CD4-positive, alpha-beta T cell treated with Interleukin-1 beta for 1 hour (primary cell): ENCODE results near the gene SACS.
A peak's percentile ranks its signal among the peaks of the same experiment; 100 is the strongest.

Experiments
- DNase-seq, 2 donors: peaks; one replicate each; pipeline ENCODE4 v3.0.0-alpha.2; 2020 to 2022

The SACS gene

GRCh38 chr13:23433171-23434153 is at the start of gene SACS:
Gene SACS (minus strand): TSS chr13:23433702. CDS start chr13:23411239, 22,463 bp downstream.
- DNase-seq: no peak

DNA sequence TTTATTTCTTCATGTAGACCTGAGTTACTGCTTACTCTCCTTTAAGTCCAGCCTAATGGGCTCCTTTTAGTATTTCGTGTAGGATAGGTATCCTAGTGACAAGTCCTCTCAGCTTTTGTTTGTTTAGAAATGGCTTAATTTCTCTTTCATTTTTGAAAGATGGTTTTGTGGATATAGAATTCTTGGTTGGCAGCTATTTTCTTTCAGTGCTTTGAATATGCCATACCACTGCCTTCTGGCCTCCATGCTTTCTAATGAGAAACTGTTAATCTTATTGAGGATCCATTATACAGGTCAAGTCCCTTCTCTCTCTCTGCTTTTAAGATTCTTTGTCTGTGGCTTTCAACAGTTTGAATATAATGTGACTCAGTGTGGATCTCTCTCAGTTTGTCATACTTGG is 46.8 kb upstream of the SACS start:
- no peak for DNase-seq

- no peak for DNase-seq
Measured at GRCh38 chr13:23477101-23477500, 43.6 kb upstream of the SACS start.

- DNase-seq: no peak
Measured at GRCh38 chr13:23473221-23473620, 39.7 kb upstream of the SACS start.

GRCh38 chr13:23472189-23472588 is 38.7 kb upstream of the SACS start:
- DNase-seq: no peak

GRCh38 chr13:23470790-23471614 is 37.5 kb upstream of the SACS start:
- no peak for DNase-seq

DNA sequence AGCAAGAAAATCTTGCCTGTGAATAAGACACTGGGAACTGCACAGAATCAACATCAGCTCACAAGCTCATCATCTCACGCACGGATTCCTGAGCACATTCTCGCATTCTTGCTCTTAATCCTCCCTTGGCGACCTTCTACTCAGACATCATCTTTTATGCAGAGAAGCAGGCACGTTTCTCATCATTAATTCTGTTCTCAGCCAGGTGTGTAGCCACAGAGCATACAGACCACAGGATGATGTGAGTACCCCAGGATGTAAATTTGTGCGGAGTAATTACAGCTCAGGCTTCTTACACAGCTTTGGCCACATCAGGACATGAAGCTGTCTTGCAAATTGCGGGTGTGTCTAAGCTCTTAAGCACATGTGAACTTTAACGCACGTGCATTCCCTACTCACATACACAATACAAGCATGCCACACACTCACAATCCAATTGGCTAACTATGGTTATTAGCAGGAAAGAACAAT is 36.5 kb upstream of the SACS start:
- no peak for DNase-seq

DNA sequence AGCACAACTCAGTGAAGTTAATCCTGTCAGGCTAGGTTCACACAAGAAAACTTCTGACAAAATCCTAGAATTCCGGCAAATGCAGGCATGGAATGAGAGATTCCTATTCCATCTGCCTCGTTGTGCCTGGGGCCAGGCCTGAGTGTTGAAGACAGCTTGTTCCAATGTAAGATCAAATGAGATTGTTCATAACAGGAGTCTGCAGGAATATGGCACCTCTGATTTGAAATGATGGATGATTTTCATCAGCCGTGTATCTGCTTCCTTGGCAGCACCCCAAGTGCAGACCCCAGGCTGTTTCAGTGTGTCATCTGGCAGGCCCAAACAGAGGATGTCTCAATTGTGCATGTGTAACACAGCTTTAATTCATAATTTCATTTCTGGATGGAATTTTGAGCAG is 35.3 kb upstream of the SACS start:
- no peak for DNase-seq

GRCh38 chr13:23467932-23468278 is 34.4 kb upstream of the SACS start:
- DNase-seq: no peak

- DNase-seq: no peak
Measured at GRCh38 chr13:23467048-23467931, 33.8 kb upstream of the SACS start.

DNA sequence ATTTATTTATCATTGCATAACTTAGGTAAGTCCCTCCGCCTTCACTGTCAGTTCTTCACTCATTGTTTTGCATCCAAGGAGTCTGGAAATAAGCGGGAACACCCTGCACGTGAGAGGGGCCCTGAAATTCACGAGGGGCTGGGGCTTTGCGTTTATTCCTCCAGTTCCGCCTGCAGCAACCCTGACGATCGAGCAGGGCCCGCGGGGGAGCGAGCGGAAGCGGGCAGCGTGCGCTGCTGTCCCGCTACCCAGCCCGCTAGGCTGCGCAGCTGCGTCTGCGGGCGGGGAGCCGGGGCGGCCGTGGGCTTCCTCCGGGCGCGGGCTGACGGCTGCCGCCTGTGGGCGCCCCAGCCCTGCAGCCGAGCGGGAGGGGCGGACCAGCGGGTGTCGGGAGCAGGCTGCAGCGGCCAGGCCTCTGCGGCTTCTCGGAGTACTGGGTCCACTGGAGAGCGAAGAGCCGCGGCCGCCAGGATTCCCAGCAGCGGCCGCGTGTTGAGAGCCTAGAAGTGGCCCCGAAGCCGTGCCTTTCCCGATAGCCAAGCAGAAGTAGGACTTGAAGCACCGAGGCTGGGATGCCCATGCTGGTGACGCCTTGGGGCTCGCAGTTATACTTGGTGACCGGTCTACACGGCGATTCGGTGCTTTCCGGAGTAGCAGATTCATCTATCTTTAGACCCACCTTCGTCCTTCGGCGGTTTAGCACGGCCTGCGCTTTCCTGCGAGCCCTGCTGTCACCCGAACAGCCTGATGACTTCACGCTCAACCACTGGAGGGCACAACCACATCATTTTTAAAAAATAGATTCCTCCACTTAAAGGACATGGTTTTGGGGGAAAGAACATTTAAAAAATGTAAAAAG is 32.9 kb upstream of the SACS start:
- DNase-seq: peak; percentile 66

DNA sequence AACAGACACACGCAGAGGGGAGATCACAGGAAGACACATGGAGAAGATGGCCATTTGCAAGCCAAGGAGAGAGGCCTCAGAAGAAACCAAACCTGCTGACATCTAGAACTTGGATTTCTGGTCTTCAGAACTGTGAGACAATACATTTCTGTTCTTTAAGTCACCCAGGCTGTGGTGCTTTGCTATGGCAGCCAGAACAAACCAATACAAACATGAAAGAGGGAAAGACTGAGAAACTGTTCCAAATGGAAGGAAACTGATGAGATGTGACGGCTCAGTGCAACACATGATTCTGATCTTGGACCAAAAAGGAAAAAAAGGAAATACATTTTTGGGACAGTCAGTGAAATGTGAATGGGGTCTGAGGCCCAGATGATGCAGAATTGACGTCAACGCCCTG is 30.2 kb upstream of the SACS start:
- DNase-seq: no peak

DNA sequence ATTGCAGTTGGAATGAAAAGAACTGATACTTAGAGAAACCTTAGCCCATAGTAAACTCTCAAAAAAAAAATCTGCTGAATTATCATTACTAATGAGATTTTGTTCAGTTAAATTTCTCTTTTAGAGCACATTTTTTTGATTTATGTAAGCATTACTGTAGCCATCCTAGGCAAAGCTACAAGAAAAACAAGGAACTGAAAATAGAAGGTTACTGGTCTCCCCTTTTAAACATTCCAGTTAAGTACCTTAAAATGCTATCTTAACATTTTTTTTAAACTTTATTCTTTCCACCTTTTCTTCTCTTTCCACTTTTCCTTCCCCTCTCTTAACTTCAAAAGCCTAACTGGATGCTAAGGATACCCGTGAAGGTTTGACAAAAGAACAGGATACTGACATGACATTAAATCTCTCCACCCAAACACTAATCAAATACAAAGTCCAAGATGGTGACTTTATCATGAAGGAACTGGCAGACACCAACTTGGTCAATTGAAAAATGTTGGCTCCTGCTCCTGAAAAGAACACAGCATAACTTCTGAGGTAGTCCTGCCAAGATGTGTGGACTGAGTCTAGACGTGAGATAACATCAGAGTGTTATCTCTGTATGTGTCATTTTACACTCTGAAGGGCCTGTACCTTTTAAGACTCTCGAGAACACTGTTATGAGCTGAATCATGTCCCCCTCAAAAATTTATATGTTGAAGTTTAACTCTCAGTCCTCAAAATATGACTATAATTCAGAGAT is 29.5 kb upstream of the SACS start:
- DNase-seq: no peak

DNA sequence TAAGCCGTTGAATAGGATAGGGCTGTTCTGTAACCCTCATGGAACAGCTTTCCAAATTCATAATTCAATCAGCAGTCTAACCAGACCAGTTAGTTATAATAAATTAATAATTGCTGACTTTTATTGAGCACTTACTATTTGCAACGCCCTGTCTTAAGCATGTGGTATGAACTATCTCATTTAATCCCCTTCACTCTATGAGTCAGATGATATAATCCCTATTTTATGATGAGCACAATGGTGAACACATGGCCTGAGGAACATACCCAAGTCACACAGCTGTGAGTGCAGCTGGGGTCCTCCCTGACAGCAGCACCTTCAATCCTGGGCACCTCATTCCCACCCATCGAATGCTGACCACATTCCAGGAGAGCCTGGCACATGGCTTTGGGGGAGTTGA is 28.0 kb upstream of the SACS start:
- DNase-seq: no peak

DNA sequence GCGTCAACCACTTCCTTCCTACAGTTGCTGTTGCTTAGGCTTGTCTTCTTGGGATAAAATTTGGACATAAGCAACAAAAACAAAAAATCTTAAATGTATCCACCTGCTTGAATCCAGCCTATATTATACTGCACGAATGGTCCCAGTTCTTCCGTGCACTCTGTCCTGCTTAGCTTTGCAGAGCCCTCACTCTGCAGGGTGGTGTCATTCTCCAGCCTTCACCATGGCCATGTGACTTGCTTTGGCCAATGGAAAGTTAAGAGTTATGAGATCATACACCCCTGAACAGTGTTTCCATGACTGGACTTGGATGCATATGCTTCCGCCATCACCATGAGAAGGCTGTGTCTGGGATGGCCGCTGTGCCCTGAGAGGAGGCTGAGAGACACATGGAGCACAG is 27.4 kb upstream of the SACS start:
- no peak for DNase-seq

- no peak for DNase-seq
Measured at GRCh38 chr13:23460309-23460708, 26.8 kb upstream of the SACS start.

DNA sequence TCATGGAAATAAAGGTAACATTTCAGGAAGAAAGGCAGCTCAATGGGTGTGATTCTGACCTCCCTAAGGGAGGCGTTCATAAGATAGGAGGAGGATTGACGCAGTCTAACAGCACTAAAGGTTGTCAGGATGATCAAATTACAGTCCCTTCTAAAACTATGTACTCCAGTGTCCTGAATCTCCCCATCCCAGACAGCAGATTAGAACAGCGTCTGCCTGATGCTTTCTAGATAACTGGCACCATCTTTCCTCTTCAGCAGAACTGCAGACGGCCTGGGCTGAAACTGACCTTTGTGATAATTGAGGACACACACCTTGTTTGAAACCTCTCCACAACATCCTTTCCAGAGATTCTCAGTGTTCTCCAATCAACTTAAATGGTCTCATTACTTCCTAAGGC is 25.5 kb upstream of the SACS start:
- no peak for DNase-seq

GRCh38 chr13:23456437-23457210 is 23.1 kb upstream of the SACS start:
- no peak for DNase-seq

DNA sequence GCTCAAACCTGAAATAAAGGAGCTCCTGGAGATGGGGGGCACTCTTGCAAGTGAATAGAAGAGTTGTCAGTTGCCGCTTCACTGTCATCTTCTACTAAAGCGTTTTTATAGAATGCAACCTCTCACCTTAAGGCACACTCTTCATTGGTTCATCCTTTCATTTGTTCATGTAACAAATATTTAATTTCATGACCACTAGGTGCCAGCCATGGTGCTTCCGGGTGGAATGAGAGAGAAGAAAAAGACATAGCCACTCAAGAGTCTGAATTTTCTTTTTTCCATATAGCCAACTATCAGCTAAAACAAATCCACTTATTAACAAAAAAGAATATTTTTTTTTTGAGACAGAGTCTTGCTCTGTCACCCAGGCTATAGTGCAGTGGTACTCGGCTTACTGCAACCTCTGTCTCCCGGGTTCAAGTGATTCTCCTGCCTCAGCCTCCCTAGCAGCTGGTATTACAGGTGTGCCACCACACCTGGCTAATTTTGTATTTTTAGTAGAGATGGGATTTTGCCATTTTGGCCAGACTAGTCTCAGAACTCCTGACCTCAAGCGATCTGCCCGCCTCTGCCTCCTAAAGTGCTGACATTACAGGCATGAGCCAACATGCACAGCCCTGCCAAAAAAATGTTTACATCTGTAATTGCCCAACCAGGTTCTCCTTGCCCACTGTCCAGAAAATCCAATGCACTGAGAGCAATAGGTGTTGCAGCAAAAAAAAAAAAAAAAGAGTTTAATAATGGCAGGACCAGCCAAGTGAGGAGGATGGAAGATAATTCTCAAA is 22.1 kb upstream of the SACS start:
- no peak for DNase-seq
